NCI-H2107 treated with DMSO at 0.1 percent for 48 hours (cell line): ENCODE data around the gene KDM4B.

Source experiments
- DNase-seq: peaks from one replicate; lab custom pipeline; 2025; ENCODE audit not compliant: unreplicated experiment; lab: John Stamatoyannopoulos, UW

The KDM4B gene

GRCh38 chr19:5132206-5132560, 163.3 kb downstream of the KDM4B start:
- peak; percentile 44 for DNase-seq

GRCh38 chr19:5132698-5133651, 164.1 kb downstream of the KDM4B start:
- DNase-seq: no peak

GRCh38 chr19:5133986-5134595, 165.2 kb downstream of the KDM4B start:
- DNase-seq: no peak

GRCh38 chr19:5134691-5135090, 165.8 kb downstream of the KDM4B start:
- no peak for DNase-seq

- DNase-seq: no peak
These were observed 167.4 kb downstream of the KDM4B start for GRCh38 chr19:5136073-5136855.

GRCh38 chr19:5137114-5137513, 168.2 kb downstream of the KDM4B start:
- no peak for DNase-seq

GRCh38 chr19:5137571-5138124, 168.7 kb downstream of the KDM4B start:
- no peak for DNase-seq

- DNase-seq: no peak
These were observed 170.0 kb downstream of the KDM4B start for GRCh38 chr19:5138606-5139582.

GRCh38 chr19:5139583-5140325, 170.8 kb downstream of the KDM4B start:
- no peak for DNase-seq

- DNase-seq: no peak
These were observed 172.4 kb downstream of the KDM4B start for GRCh38 chr19:5141129-5141849.

GRCh38 chr19:5141850-5142724, 173.2 kb downstream of the KDM4B start:
- no peak for DNase-seq

GRCh38 chr19:5142725-5143097, 173.8 kb downstream of the KDM4B start:
- DNase-seq: no peak

GRCh38 chr19:5143471-5144411, 174.8 kb downstream of the KDM4B start:
- DNase-seq: no peak

GRCh38 chr19:5144545-5145179, 175.7 kb downstream of the KDM4B start:
- DNase-seq: no peak

GRCh38 chr19:5145521-5146511, 176.9 kb downstream of the KDM4B start:
- DNase-seq: no peak
